H1 (cell line): Measurements from ENCODE around the gene FAM151A. TPM values are rescaled to one million over a fixed set of nuclear protein-coding genes. Genes with fewer than 3 reads are reported as not detected.

Source experiments
- CTCF ChIA-PET: fragments of 300-600 bp; sonication (Branson Sonifier 250); formaldehyde crosslinking; loops from one replicate; lab custom pipeline; 2021; ENCODE audit not compliant: partially characterized antibody; lab: Charles Lee
- POLR2A ChIA-PET: fragments of 300-600 bp; sonication (Branson Sonifier 250); formaldehyde crosslinking; loops from one replicate; lab custom pipeline; 2021; ENCODE audit warnings: inconsistent platforms; ENCODE audit not compliant: partially characterized antibody; lab: Charles Lee
- DNase-seq, 2 experiments: peaks; one replicate each; pipeline versions ENCODE4 v3.0.0 to v3.0.0-alpha.2; 2010 to 2022; ENCODE audit warnings: low spot score in 2 of 2, low read depth in 1 of 2, mixed read lengths in 1 of 2
- FAIRE-seq: peaks from 2 replicates; lab custom pipeline; 2011; peaks lifted over from hg19 to GRCh38; lab: Jason Lieb, UNC
- H2AFZ ChIP-seq: 2 replicates; pipeline ENCODE4 v1.8.1; 2012; ENCODE audit warnings: low read length, inconsistent platforms
- H2AK5ac ChIP-seq: 2 replicates; pipeline ENCODE4 v1.6.1; 2013; ENCODE audit warnings: low read depth, low read length
- H2BK120ac ChIP-seq: replicated peaks from 2 replicates; pipeline ENCODE3; 2013; ENCODE audit warnings: low read depth, low read length, inconsistent platforms
- H2BK12ac ChIP-seq: 2 replicates; pipeline ENCODE4 v1.6.1; 2013; ENCODE audit warnings: low read depth, low read length
- H2BK15ac ChIP-seq: 2 replicates; pipeline ENCODE4 v1.6.1; 2013; ENCODE audit warnings: low read length
- H2BK20ac ChIP-seq: 2 replicates; pipeline ENCODE4 v1.6.1; 2013; ENCODE audit warnings: low read length
- H2BK5ac ChIP-seq: 2 replicates; pipeline ENCODE4 v1.6.1; 2013; ENCODE audit warnings: low read depth, low read length
- H3K14ac ChIP-seq: 2 replicates; pipeline ENCODE4 v1.6.1; 2013; ENCODE audit warnings: inconsistent platforms; ENCODE audit not compliant: insufficient read length
- H3K18ac ChIP-seq: 2 replicates; pipeline ENCODE4 v1.6.1; 2013; ENCODE audit warnings: low read length; ENCODE audit errors: extremely low read depth
- H3K23ac ChIP-seq: 2 replicates; pipeline ENCODE4 v1.6.1; 2013; ENCODE audit warnings: inconsistent platforms; ENCODE audit not compliant: insufficient read length
- H3K23me2 ChIP-seq: 2 replicates; pipeline ENCODE4 v1.6.1; 2013; ENCODE audit warnings: low read depth, low read length
- H3K27ac ChIP-seq: 2 replicates; pipeline ENCODE4 v1.6.1; 2011; ENCODE audit warnings: low read depth, low read length, inconsistent platforms
- H3K27me3 ChIP-seq, 4 experiments: replicated peaks in 1 of 4; 1 replicate in 1 of 4; 2 replicates in 3 of 4; pipeline versions ENCODE4 v1.6.1 to v1.8.1; 2011 to 2013; ENCODE audit warnings: low read length in 3 of 4, mild to moderate bottlenecking in 3 of 4, inconsistent platforms in 2 of 4, mixed read lengths in 2 of 4, moderate library complexity in 1 of 4; ENCODE audit not compliant: control insufficient read depth in 3 of 4, insufficient read depth in 3 of 4; ENCODE audit errors: extremely low read depth in 1 of 4
- H3K36me3 ChIP-seq, 4 experiments: 2 replicates each; pipeline versions ENCODE4 v1.6.1 to v1.8.1; 2011 to 2013; ENCODE audit warnings: mild to moderate bottlenecking in 4 of 4, low read length in 3 of 4, moderate library complexity in 2 of 4, control low read depth in 1 of 4, inconsistent platforms in 1 of 4; ENCODE audit not compliant: insufficient read depth in 4 of 4, control insufficient read depth in 2 of 4
- H3K4ac ChIP-seq: replicated peaks from 2 replicates; pipeline ENCODE3; 2013; ENCODE audit warnings: low read length, low read depth, mixed read lengths, inconsistent platforms; ENCODE audit not compliant: insufficient read length
- H3K4me1 ChIP-seq, 4 experiments: replicated peaks in 1 of 4; 1 replicate in 1 of 4; 2 replicates in 3 of 4; pipeline versions ENCODE4 v1.6.1 to v1.8.1; 2011 to 2013; ENCODE audit warnings: low read length in 3 of 4, inconsistent platforms in 2 of 4, mixed read lengths in 1 of 4; ENCODE audit not compliant: insufficient read depth in 4 of 4, control insufficient read depth in 3 of 4
- H3K4me2 ChIP-seq, 2 experiments: 2 replicates each; pipeline versions ENCODE4 v1.6.1 to v1.8.1; 2011 to 2013; ENCODE audit warnings: low read depth in 2 of 2, low read length in 2 of 2, control low read depth in 1 of 2, inconsistent platforms in 1 of 2, mild to moderate bottlenecking in 1 of 2; ENCODE audit not compliant: insufficient read depth in 1 of 2
- H3K4me3 ChIP-seq, 4 experiments: fragments of 200-600, 300-600 bp in 1 of 4; sonication (generic), shearing (Covaris generic), sonication (Bioruptor Twin) in 1 of 4; 2 replicates each; pipeline versions ENCODE4 v1.5.1 to v1.8.1; 2011 to 2016; ENCODE audit warnings: low read length in 4 of 4, low read depth in 3 of 4, control low read depth in 2 of 4, inconsistent platforms in 2 of 4, mild to moderate bottlenecking in 2 of 4, mixed read lengths in 1 of 4, moderate library complexity in 1 of 4; ENCODE audit not compliant: insufficient read depth in 2 of 4; ENCODE audit errors: extremely low read depth in 1 of 4
- H3K56ac ChIP-seq: replicated peaks from 2 replicates; pipeline ENCODE3; 2013; ENCODE audit warnings: low read depth, mild to moderate bottlenecking, mixed read lengths, low read length, inconsistent platforms; ENCODE audit not compliant: insufficient read length
- H3K79me1 ChIP-seq: 2 replicates; pipeline ENCODE4 v1.6.1; 2013; ENCODE audit warnings: low read depth, low read length, control low read depth
- H3K79me2 ChIP-seq, 2 experiments: 2 replicates each; pipeline versions ENCODE4 v1.6.1 to v1.8.1; 2012 to 2013; ENCODE audit warnings: low read length in 2 of 2, mild to moderate bottlenecking in 2 of 2, inconsistent platforms in 1 of 2; ENCODE audit not compliant: insufficient read depth in 2 of 2, control insufficient read depth in 1 of 2
- H3K9ac ChIP-seq, 4 experiments: replicated peaks in 1 of 4; 1 replicate in 1 of 4; 2 replicates in 3 of 4; pipeline versions ENCODE4 v1.6.1 to v1.8.1; 2011 to 2013; ENCODE audit warnings: low read depth in 3 of 4, low read length in 3 of 4, control low read depth in 2 of 4, mild to moderate bottlenecking in 2 of 4, moderate library complexity in 2 of 4, inconsistent platforms in 1 of 4; ENCODE audit errors: extremely low read depth in 1 of 4
- H3K9me3 ChIP-seq, 2 experiments: 2 replicates each; pipeline versions ENCODE4 v1.6.1 to v1.8.1; 2012 to 2013; ENCODE audit warnings: mild to moderate bottlenecking in 2 of 2, moderate library complexity in 2 of 2, control low read depth in 1 of 2, inconsistent platforms in 1 of 2, low read depth in 1 of 2, low read length in 1 of 2, mixed read lengths in 1 of 2; ENCODE audit not compliant: insufficient read depth in 2 of 2
- H4K20me1 ChIP-seq, 2 experiments: replicated peaks in 1 of 2; 2 replicates each; pipeline versions ENCODE3 to v1.8.1; 2011 to 2013; ENCODE audit warnings: inconsistent platforms in 2 of 2, low read length in 2 of 2, mild to moderate bottlenecking in 1 of 2; ENCODE audit not compliant: insufficient read depth in 2 of 2, control insufficient read depth in 1 of 2
- H4K5ac ChIP-seq: 2 replicates; pipeline ENCODE4 v1.6.1; 2013; ENCODE audit warnings: low read length, low read depth, mixed read lengths, inconsistent platforms; ENCODE audit not compliant: insufficient read length
- H4K8ac ChIP-seq: 2 replicates; pipeline ENCODE4 v1.8.0; 2013; ENCODE audit warnings: mild to moderate bottlenecking, moderate library complexity, low read length, inconsistent platforms; ENCODE audit not compliant: insufficient read depth; ENCODE audit errors: extremely low read depth
- H4K91ac ChIP-seq: replicated peaks from 2 replicates; pipeline ENCODE3; 2013; ENCODE audit warnings: low read length, mixed read lengths, inconsistent platforms; ENCODE audit not compliant: insufficient read length
- KDM1A ChIP-seq: fragments of 200-600, 300-600 bp; sonication (generic); IDR thresholded peaks from 2 replicates; pipeline ENCODE4 v1.7.1; 2016; ENCODE audit warnings: mild to moderate bottlenecking, low read length, borderline replicate concordance
- WGBS, 2 experiments: shearing (Covaris generic) in 1 of 2; methylation state at CpG; one replicate each; pipeline versions ENCODE4 v1.1.6 to v1.1.7; 2013 to 2015; ENCODE audit warnings: low lambda C conversion rate in 2 of 2, mixed read lengths in 2 of 2, inconsistent platforms in 1 of 2, low coverage in 1 of 2, missing lambda C conversion rate in 1 of 2; ENCODE audit not compliant: insufficient replicate concordance in 2 of 2, insufficient coverage in 1 of 2, insufficient read length in 1 of 2; ENCODE audit errors: extremely low coverage in 1 of 2, missing lambda C conversion rate in 1 of 2; 5-methylcytosine and 5-hydroxymethylcytosine counted together
- polyA plus RNA-seq, 7 experiments: library from polyadenylated mRNA; depleted of rRNA in 3 of 7; stranded (reverse) in 5 of 7; unstranded in 2 of 7; fragments of >200 nt in 5 of 7; fragments of 200-250 nt in 2 of 7; gene quantifications; 1 replicate in 5 of 7; 2 replicates in 1 of 7; 4 replicates in 1 of 7; pipeline versions ENCODE4 v1.2.1 to v1.2.3, GENCODE V29; 2011 to 2013; ENCODE audit warnings: missing spikeins in 2 of 7, mixed read lengths in 2 of 7
- total RNA-seq: library from RNA; stranded (reverse); fragmentation: NEBNext Ultra II Directional; extraction: Animal tissue kit (Norgen Biotek cat#: 25700); gene quantifications from 2 replicates; pipeline ENCODE4 v1.2.1, GENCODE V29; 2021

The FAM151A gene
- total and polyA plus RNA-seq, 2 of the 8 experiments (the other 6 are each of a cell fraction or from before 2014, with no cell fraction given), result not detected

DNA sequence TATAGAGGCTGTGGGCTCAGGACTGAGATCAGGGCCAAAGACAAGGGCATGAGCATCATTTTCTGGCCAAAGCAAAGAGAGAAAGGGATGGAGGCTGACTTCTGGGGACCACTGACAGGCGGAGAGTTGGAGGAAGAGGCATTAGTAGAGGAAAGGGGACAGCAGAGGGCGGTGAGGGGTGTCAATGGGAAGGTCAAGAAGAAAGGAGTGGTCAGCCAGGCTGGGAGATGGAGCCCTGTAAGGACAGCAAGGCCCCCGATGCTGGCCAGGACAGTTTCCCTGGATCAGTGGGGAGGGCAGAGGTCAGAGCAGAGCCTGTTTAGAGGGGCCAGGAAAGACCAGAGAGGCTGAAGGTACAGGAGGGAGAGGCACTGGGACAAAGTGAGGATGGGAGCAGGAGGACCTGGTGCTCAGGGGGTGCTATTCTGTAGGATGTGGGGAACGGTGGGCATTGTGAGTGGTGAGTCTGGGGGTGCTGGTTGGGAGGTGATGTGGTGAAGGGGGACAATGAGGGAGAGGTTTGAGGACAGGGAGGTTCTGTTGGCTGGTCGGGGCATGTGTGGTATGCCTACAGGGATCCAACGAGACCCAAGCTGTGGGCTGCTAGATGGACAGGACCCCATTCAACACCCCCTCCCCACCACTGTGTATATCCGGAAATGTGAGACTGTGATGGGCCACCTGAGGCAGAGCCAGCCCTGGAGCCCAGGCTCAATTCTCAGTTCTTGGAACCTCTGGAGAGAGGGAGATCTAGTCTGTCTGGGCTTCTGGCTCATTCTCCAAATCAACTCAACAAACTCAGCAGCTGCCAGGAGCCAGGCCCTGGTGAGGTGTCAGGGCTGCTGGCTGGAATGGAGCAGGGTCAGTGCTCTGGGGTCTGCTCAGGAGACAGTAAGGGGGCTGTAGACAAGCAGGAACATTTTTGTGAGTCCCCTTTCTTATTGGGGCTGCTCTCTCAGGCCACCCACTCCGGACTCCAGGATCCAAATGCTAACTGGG, 1.4 kb upstream of the FAM151A start:
- DNase-seq, result no peak
- TF ChIP-seq KDM1A, result no peak
- peaks cover 0 to 2% (median 1%) of the 10 kb centered on the region in 4 experiments; a peak in 4 of 7 replicates for H3K4me1 ChIP-seq
- no peak overlapping the region for H2AFZ ChIP-seq
- no peak overlapping the region for H3K14ac ChIP-seq
- no peak overlapping the region for H2BK20ac ChIP-seq
- no peak overlapping the region for H4K91ac ChIP-seq
- H2AK5ac ChIP-seq, result no peak overlapping the region
- H3K9ac ChIP-seq, result no peak overlapping the region
- H4K5ac ChIP-seq, result no peak overlapping the region
- no peak overlapping the region for H2BK12ac ChIP-seq
- no peak overlapping the region for H3K4me2 ChIP-seq
- H3K27me3 ChIP-seq, result no peaks in the 10 kb centered on the region
- no peaks in the 10 kb centered on the region for H3K23me2 ChIP-seq
- H3K27ac ChIP-seq, result no peak overlapping the region
- H4K8ac ChIP-seq, result no peak overlapping the region; the same call in 1 of the 2 replicates
- no peaks in the 10 kb centered on the region for H3K36me3 ChIP-seq
- 81% methylated on average over 8 of the region's 8 CpGs; no CpG with 5 or more reads in 1 of the 2 experiments for WGBS, 2 experiments
- no peaks in the 10 kb centered on the region for H3K79me2 ChIP-seq
- H2BK5ac ChIP-seq, result no peak overlapping the region
- no peak overlapping the region for H3K23ac ChIP-seq
- no peak for FAIRE-seq
- ChIA-PET CTCF (no interaction called here), POLR2A (no interaction called here)
- H3K56ac ChIP-seq, result no peak overlapping the region
- H3K18ac ChIP-seq, result no peak overlapping the region
- no peak overlapping the region for H2BK15ac ChIP-seq
- H3K9me3 ChIP-seq, result no peaks in the 10 kb centered on the region
- no peak overlapping the region for H3K4me3 ChIP-seq
- no peak overlapping the region for H3K4ac ChIP-seq
- no peak overlapping the region for H2BK120ac ChIP-seq
- H4K20me1 ChIP-seq, result no peaks in the 10 kb centered on the region
- H3K79me1 ChIP-seq, result no peaks in the 10 kb centered on the region
